ENCODE results near the gene KIRREL3.
A peak's percentile ranks its signal among the peaks of the same experiment; 100 is the strongest.
"Not testable (repeated sequence)": the region's sequence is repeated elsewhere in the genome, so short reads cannot be mapped to it uniquely, and the experiment has no call there.

The KIRREL3 gene

GRCh38 chr11:126952533-126952932, 48.0 kb downstream of the KIRREL3 start:
- DNase-seq (ENCODE audit: low spot score), result not testable (repeated sequence)

- DNase-seq (ENCODE audit: low spot score), result no peak
These were observed 49.1 kb downstream of the KIRREL3 start for GRCh38 chr11:126951465-126951864.

GRCh38 chr11:126949066-126949891, 51.3 kb downstream of the KIRREL3 start:
- DNase-seq (ENCODE audit: low spot score), result no peak

- no peak for DNase-seq (ENCODE audit: low spot score)
These were observed 52.0 kb downstream of the KIRREL3 start for GRCh38 chr11:126948563-126948962.

- no peak for DNase-seq (ENCODE audit: low spot score)
These were observed 55.3 kb downstream of the KIRREL3 start for GRCh38 chr11:126945319-126945718.

- DNase-seq (ENCODE audit: low spot score), result no peak
These were observed 57.3 kb downstream of the KIRREL3 start for GRCh38 chr11:126943316-126943715.

- DNase-seq (ENCODE audit: low spot score), result no peak
These were observed 58.4 kb downstream of the KIRREL3 start for GRCh38 chr11:126942146-126942545.

GRCh38 chr11:126939552-126939951, 61.0 kb downstream of the KIRREL3 start:
- DNase-seq (ENCODE audit: low spot score), result no peak

GRCh38 chr11:126938718-126939117, 61.9 kb downstream of the KIRREL3 start:
- DNase-seq (ENCODE audit: low spot score), result no peak

GRCh38 chr11:126930091-126930841, 70.3 kb downstream of the KIRREL3 start:
- DNase-seq (ENCODE audit: low spot score), result peak; percentile 92

GRCh38 chr11:126929179-126930061, 71.2 kb downstream of the KIRREL3 start:
- no peak for DNase-seq (ENCODE audit: low spot score)

GRCh38 chr11:126927623-126928022, 72.9 kb downstream of the KIRREL3 start:
- DNase-seq (ENCODE audit: low spot score), result no peak

- no peak for DNase-seq (ENCODE audit: low spot score)
These were observed 74.2 kb downstream of the KIRREL3 start for GRCh38 chr11:126926376-126926791.

- DNase-seq (ENCODE audit: low spot score), result no peak
These were observed 75.1 kb downstream of the KIRREL3 start for GRCh38 chr11:126925321-126926093.

- DNase-seq (ENCODE audit: low spot score), result no peak
These were observed 76.1 kb downstream of the KIRREL3 start for GRCh38 chr11:126924376-126925040.

- DNase-seq (ENCODE audit: low spot score), result no peak
These were observed 79.7 kb downstream of the KIRREL3 start for GRCh38 chr11:126920833-126921232.

GRCh38 chr11:126919147-126919823, 81.3 kb downstream of the KIRREL3 start:
- no peak for DNase-seq (ENCODE audit: low spot score)

- DNase-seq (ENCODE audit: low spot score), result no peak
These were observed 82.0 kb downstream of the KIRREL3 start for GRCh38 chr11:126918556-126918955.

- peak; percentile 51 for DNase-seq (ENCODE audit: low spot score)
These were observed 82.9 kb downstream of the KIRREL3 start for GRCh38 chr11:126917531-126918204.

- no peak for DNase-seq (ENCODE audit: low spot score)
These were observed 85.1 kb downstream of the KIRREL3 start for GRCh38 chr11:126915430-126915829.
